Activated CD4-positive, CD25-positive, alpha-beta regulatory T cell treated with anti-CD3 and anti-CD28 coated beads, Interleukin-2, amount 50 U/mL, for 72 hours (primary cell): ENCODE measurements around the gene NEDD4L.

Experiments
- DNase-seq: peaks from one replicate; pipeline ENCODE4 v3.0.0; 2021

Gene NEDD4L

GRCh38 chr18:58446391-58447060 is 402.5 kb downstream of the NEDD4L start:
- no peak for DNase-seq

GRCh38 chr18:58447402-58448095 is 403.5 kb downstream of the NEDD4L start:
- DNase-seq: no peak

- DNase-seq: no peak
Observed at GRCh38 chr18:58449464-58449863, 405.4 kb downstream of the NEDD4L start.
